Uterus (tissue), 4 donors: Measurements from ENCODE around the gene SVIL. TPM values are rescaled to one million over a fixed set of nuclear protein-coding genes. Genes with fewer than 3 reads are reported as not detected.
"Not testable (repeated sequence)": the region's sequence is repeated elsewhere in the genome, so short reads cannot be mapped to it uniquely, and the experiment has no call there.

Source experiments
- DNase-seq, 2 donors: peaks; one replicate each; pipeline ENCODE4 v3.0.0-alpha.2; 2019 to 2020
- H3K27ac ChIP-seq, 2 donors: fragments of 200-600 bp; sonication (generic); 1 replicate in 1 of 2; 2 replicates in 1 of 2; pipeline ENCODE4 v1.5.1; 2016 to 2018
- H3K27me3 ChIP-seq, 2 donors: fragments of 200-600 bp; sonication (generic); one replicate each; pipeline ENCODE4 v1.5.1; 2018 to 2019; ENCODE audit warnings: control low read depth in 1 of 2
- H3K36me3 ChIP-seq, 2 donors: fragments of 200-600 bp; sonication (generic); one replicate each; pipeline ENCODE4 v1.5.1; 2019; ENCODE audit warnings: control low read depth in 1 of 2
- H3K4me1 ChIP-seq, 2 donors: fragments of 200-600 bp; sonication (generic); one replicate each; pipeline ENCODE4 v1.5.1; 2018 to 2019; ENCODE audit warnings: control low read depth in 1 of 2
- H3K4me3 ChIP-seq, 2 donors: fragments of 200-600 bp; sonication (generic); 1 replicate in 1 of 2; 2 replicates in 1 of 2; pipeline ENCODE4 v1.5.1; 2018 to 2019; ENCODE audit warnings: mild to moderate bottlenecking in 1 of 2
- H3K9me3 ChIP-seq, 2 donors: fragments of 200-600 bp; sonication (generic); one replicate each; pipeline ENCODE4 v1.5.1; 2019; ENCODE audit warnings: control low read depth in 1 of 2
- CTCF ChIP-seq, 4 experiments: fragments of 200-600 bp in 2 of 4; fragments of 450-650 bp in 2 of 4; sonication (generic) in 2 of 4; IDR thresholded peaks; one replicate each; pipeline ENCODE4 v1.5.1; 2016 to 2019; ENCODE audit warnings: antibody characterized with exemption in 4 of 4, mild to moderate bottlenecking in 2 of 4, moderate library complexity in 1 of 4
- POLR2A ChIP-seq, 2 donors: fragments of 450-650 bp; IDR thresholded peaks; one replicate each; pipeline ENCODE4 v1.6.1; 2016; ENCODE audit warnings: antibody characterized with exemption in 2 of 2, mild to moderate bottlenecking in 1 of 2, moderate library complexity in 1 of 2
- intact Hi-C: fragments of 100-400 bp; cut with DNase I; formaldehyde crosslinking; loops from one replicate; pipeline ENCODE4 v1.15.1; 2023; ENCODE audit warnings: low total_unique reads
- total RNA-seq, 4 donors: library from RNA; depleted of rRNA in 3 of 4; stranded (reverse); fragments of >200 nt in 3 of 4; gene quantifications; one replicate each; pipeline versions ENCODE4 v1.1.0 to v1.2.4, GENCODE V29; 2014 to 2023
- donor health status: DM: yes; HTN: yes; CAD: no.

SVIL gene
- total RNA-seq, 4 donors from 2014 or later: 108 to 316 (median 209) TPM

GRCh38 chr10:29450405-29450804, 184.4 kb downstream of the SVIL start:
- Histone ChIP-seq H3K4me1 (no peaks in the 10 kb centered on the region), H3K36me3 (no peaks in the 10 kb centered on the region), H3K9me3 (no peaks in the 10 kb centered on the region), H3K27me3 (no peaks in the 10 kb centered on the region), H3K4me3 (no peak overlapping the region), H3K27ac (no peak overlapping the region)
- intact Hi-C loops: loop anchor here (10.0 kb wide), 1 partner anchor 66 kb away; no protein-coding TSS in a partner anchor
- TF ChIP-seq POLR2A (IDR thresholded peaks at IDR 0.05) (no peak), CTCF (IDR thresholded peaks at IDR 0.05) (no peak)
- no peak for DNase-seq

GRCh38 chr10:29448756-29449592, 185.8 kb downstream of the SVIL start:
- H3K9me3 ChIP-seq, H3K4me3 ChIP-seq, intact Hi-C loops, H3K27me3 ChIP-seq, H3K36me3 ChIP-seq, H3K4me1 ChIP-seq, H3K27ac ChIP-seq: not testable (repeated sequence)
- peak; percentile 77 to 93 (median 84) for TF ChIP-seq CTCF (IDR thresholded peaks at IDR 0.05)
- peak; percentile 81 to 84 for DNase-seq

- intact Hi-C loops: no loop called here
- H3K9me3 ChIP-seq: no peaks in the 10 kb centered on the region
Observed at GRCh38 chr10:29448125-29448524, 186.6 kb downstream of the SVIL start.

GRCh38 chr10:29446327-29446726, 188.4 kb downstream of the SVIL start:
- no peaks in the 10 kb centered on the region for H3K27me3 ChIP-seq
- no peaks in the 10 kb centered on the region for H3K4me1 ChIP-seq
- no peaks in the 10 kb centered on the region for H3K36me3 ChIP-seq
- DNase-seq: no peak
- no peak overlapping the region for H3K27ac ChIP-seq
- intact Hi-C loops: no loop called here
- no peaks in the 10 kb centered on the region for H3K9me3 ChIP-seq
- no peak overlapping the region for H3K4me3 ChIP-seq
- TF ChIP-seq CTCF (IDR thresholded peaks at IDR 0.05) (no peak), POLR2A (IDR thresholded peaks at IDR 0.05) (no peak)

More at GRCh38 chr10:29448125-29448524, 186.6 kb downstream of the SVIL start:
- DNase-seq: no peak
- Histone ChIP-seq H3K4me1 (no peaks in the 10 kb centered on the region), H3K4me3 (no peak overlapping the region), H3K27me3 (no peaks in the 10 kb centered on the region), H3K27ac (no peak overlapping the region), H3K36me3 (no peaks in the 10 kb centered on the region)
- TF ChIP-seq CTCF (IDR thresholded peaks at IDR 0.05) (no peak), POLR2A (IDR thresholded peaks at IDR 0.05) (no peak)

- no peaks in the 10 kb centered on the region for H3K36me3 ChIP-seq
- H3K9me3 ChIP-seq: no peaks in the 10 kb centered on the region
- H3K4me1 ChIP-seq: no peaks in the 10 kb centered on the region
- no peak overlapping the region for H3K27ac ChIP-seq
- DNase-seq: no peak
- H3K27me3 ChIP-seq: no peaks in the 10 kb centered on the region
- no peak for TF ChIP-seq CTCF (IDR thresholded peaks at IDR 0.05)
- no peak for TF ChIP-seq POLR2A (IDR thresholded peaks at IDR 0.05)
- H3K4me3 ChIP-seq: no peak overlapping the region
- intact Hi-C loops: no loop called here
Observed at GRCh38 chr10:29443745-29444523, 190.8 kb downstream of the SVIL start.
